H9 (cell line): ENCODE measurements around the gene MAP7D3. TPM values are rescaled to one million over a fixed set of nuclear protein-coding genes. Genes with fewer than 3 reads are reported as not detected.
"Not testable (repeated sequence)": the region's sequence is repeated elsewhere in the genome, so short reads cannot be mapped to it uniquely, and the experiment has no call there.

ENCODE experiments used
- DNase-seq: peaks from one replicate; pipeline ENCODE4 v3.0.0-alpha.2; 2017
- H2AFZ ChIP-seq: one replicate; pipeline ENCODE4 v1.6.1; 2013; ENCODE audit warnings: mild to moderate bottlenecking, low read length, control low read depth, moderate library complexity
- H2AK5ac ChIP-seq: 2 replicates; pipeline ENCODE4 v1.6.1; 2013; ENCODE audit warnings: low read length, control low read depth, mixed read lengths; ENCODE audit not compliant: insufficient read length
- H2BK120ac ChIP-seq: one replicate; pipeline ENCODE4 v1.6.1; 2013; ENCODE audit warnings: low read depth, mild to moderate bottlenecking, low read length, control low read depth, inconsistent platforms; ENCODE audit not compliant: poor library complexity, severe bottlenecking
- H2BK12ac ChIP-seq: 2 replicates; pipeline ENCODE4 v1.6.1; 2013; ENCODE audit warnings: low read length, control low read depth, mixed read lengths, low read depth; ENCODE audit not compliant: insufficient read length
- H2BK15ac ChIP-seq: 2 replicates; pipeline ENCODE4 v1.6.1; 2013; ENCODE audit warnings: low read depth, low read length, control low read depth
- H2BK20ac ChIP-seq: one replicate; pipeline ENCODE4 v1.6.1; 2013; ENCODE audit warnings: low read depth, mild to moderate bottlenecking, low read length, control low read depth, inconsistent platforms; ENCODE audit not compliant: poor library complexity, severe bottlenecking
- H2BK5ac ChIP-seq: 2 replicates; pipeline ENCODE4 v1.6.1; 2013; ENCODE audit warnings: low read length, control low read depth, mixed read lengths; ENCODE audit not compliant: insufficient read length
- H3K14ac ChIP-seq: 2 replicates; pipeline ENCODE4 v1.6.1; 2013; ENCODE audit warnings: low read length, control low read depth; ENCODE audit not compliant: insufficient read depth
- H3K18ac ChIP-seq: 2 replicates; pipeline ENCODE4 v1.6.1; 2013; ENCODE audit warnings: low read depth, mild to moderate bottlenecking, mixed read lengths, low read length, control low read depth; ENCODE audit not compliant: insufficient read length
- H3K23ac ChIP-seq: 2 replicates; pipeline ENCODE4 v1.6.1; 2013; ENCODE audit warnings: low read length, control low read depth, mixed read lengths, low read depth; ENCODE audit not compliant: insufficient read length
- H3K23me2 ChIP-seq: 2 replicates; pipeline ENCODE4 v1.6.1; 2013; ENCODE audit warnings: low read depth, mild to moderate bottlenecking, mixed read lengths, low read length, control low read depth; ENCODE audit not compliant: insufficient read length, poor library complexity, severe bottlenecking
- H3K27ac ChIP-seq: 2 replicates; pipeline ENCODE4 v1.5.1; 2013; ENCODE audit warnings: low read length, control low read depth, mixed read lengths, low read depth; ENCODE audit not compliant: insufficient read length
- H3K27me3 ChIP-seq: 2 replicates; pipeline ENCODE4 v1.6.1; 2013; ENCODE audit warnings: low read length, control low read depth, inconsistent platforms; ENCODE audit not compliant: insufficient read depth
- H3K4ac ChIP-seq: 2 replicates; pipeline ENCODE4 v1.6.1; 2013; ENCODE audit warnings: low read depth, mild to moderate bottlenecking, control low read depth, inconsistent platforms, low read length, moderate library complexity
- H3K4me1 ChIP-seq: 2 replicates; pipeline ENCODE4 v1.6.1; 2013; ENCODE audit warnings: low read length, control low read depth, inconsistent platforms; ENCODE audit not compliant: insufficient read depth
- H3K4me2 ChIP-seq: 2 replicates; pipeline ENCODE4 v1.6.1; 2013; ENCODE audit warnings: low read length, control low read depth, mixed read lengths; ENCODE audit not compliant: insufficient read length, insufficient read depth
- H3K56ac ChIP-seq: 2 replicates; pipeline ENCODE4 v1.6.1; 2013; ENCODE audit warnings: low read depth, mild to moderate bottlenecking, mixed read lengths, low read length, control low read depth; ENCODE audit not compliant: insufficient read length
- H3K79me1 ChIP-seq: 2 replicates; pipeline ENCODE4 v1.6.1; 2013; ENCODE audit warnings: low read depth, mild to moderate bottlenecking, moderate library complexity, low read length, control low read depth, inconsistent platforms; ENCODE audit not compliant: insufficient read depth, poor library complexity, severe bottlenecking
- H3K79me2 ChIP-seq: 2 replicates; pipeline ENCODE4 v1.6.1; 2013; ENCODE audit warnings: low read length, control low read depth, inconsistent platforms; ENCODE audit not compliant: insufficient read depth
- H3K9ac ChIP-seq: 2 replicates; pipeline ENCODE4 v1.6.1; 2013; ENCODE audit warnings: low read length, control low read depth, mixed read lengths; ENCODE audit not compliant: insufficient read length; ENCODE audit errors: extremely low read depth
- H3K9me3 ChIP-seq: one replicate; pipeline ENCODE4 v1.6.1; 2013; ENCODE audit warnings: low read depth, low read length, inconsistent platforms; ENCODE audit not compliant: control insufficient read depth
- H3T11ph ChIP-seq: one replicate; pipeline ENCODE4 v1.6.1; 2013; ENCODE audit warnings: mild to moderate bottlenecking, low read length, control low read depth, inconsistent platforms
- H4K20me1 ChIP-seq: one replicate; pipeline ENCODE4 v1.6.1; 2013; ENCODE audit not compliant: control insufficient read depth, insufficient read length, insufficient read depth
- H4K5ac ChIP-seq: 2 replicates; pipeline ENCODE4 v1.6.1; 2013; ENCODE audit warnings: low read depth, mild to moderate bottlenecking, mixed read lengths, low read length, control low read depth; ENCODE audit not compliant: insufficient read length
- H4K8ac ChIP-seq: replicated peaks from 2 replicates; pipeline ENCODE4 v1.6.1; 2013; ENCODE audit warnings: low read length, control low read depth, mixed read lengths, low read depth; ENCODE audit not compliant: insufficient read length
- H4K91ac ChIP-seq: 2 replicates; pipeline ENCODE4 v1.6.1; 2013; ENCODE audit warnings: low read depth, mild to moderate bottlenecking, moderate library complexity, mixed read lengths, low read length, control low read depth; ENCODE audit not compliant: insufficient read length
- H3K27ac Mint-ChIP-seq, 3 experiments: 2 replicates in 2 of 3; 3 replicates in 1 of 3; pipeline ENCODE4 v1.8.0; 2020 to 2021; ENCODE audit warnings: mixed read lengths in 3 of 3, mild to moderate bottlenecking in 1 of 3, moderate library complexity in 1 of 3
- H3K27me3 Mint-ChIP-seq: 2 replicates; pipeline ENCODE4 v1.8.0; 2021; ENCODE audit warnings: low read depth, mild to moderate bottlenecking, moderate library complexity, mixed read lengths
- H3K36me3 Mint-ChIP-seq, 3 experiments: 2 replicates in 2 of 3; 3 replicates in 1 of 3; pipeline ENCODE4 v1.8.0; 2020 to 2021; ENCODE audit warnings: low read depth in 3 of 3, mixed read lengths in 3 of 3; ENCODE audit not compliant: insufficient read depth in 1 of 3
- H3K4me1 Mint-ChIP-seq, 2 experiments: 2 replicates each; pipeline ENCODE4 v1.8.0; 2020; ENCODE audit warnings: mixed read lengths in 2 of 2
- H3K4me3 Mint-ChIP-seq, 2 experiments: 2 replicates in 1 of 2; 3 replicates in 1 of 2; pipeline ENCODE4 v1.8.0; 2020 to 2021; ENCODE audit warnings: mild to moderate bottlenecking in 2 of 2, mixed read lengths in 2 of 2, moderate library complexity in 1 of 2
- H3K9me3 Mint-ChIP-seq, 2 experiments: 2 replicates in 1 of 2; 3 replicates in 1 of 2; pipeline ENCODE4 v1.8.0; 2020; ENCODE audit warnings: mild to moderate bottlenecking in 2 of 2, mixed read lengths in 2 of 2, moderate library complexity in 1 of 2
- CTCF ChIP-seq: fragments of 200-600 bp; sonication (generic); conservative IDR thresholded peaks from 3 replicates; pipeline ENCODE4 v1.8.0; 2021; ENCODE audit warnings: antibody characterized with exemption, mild to moderate bottlenecking
- WGBS: extraction: QIAGEN DNeasy Blood & Tissue Kit; methylation state at CpG from one replicate; pipeline ENCODE4 v1.1.7; 2013; ENCODE audit warnings: missing lambda C conversion rate, low lambda C conversion rate, mixed read lengths; ENCODE audit not compliant: insufficient read length; ENCODE audit errors: extremely low coverage; 5-methylcytosine and 5-hydroxymethylcytosine counted together
- total RNA-seq: library from RNA; stranded (reverse); gene quantifications from 2 replicates; pipeline ENCODE4 v1.2.1, GENCODE V29; 2021

The MAP7D3 gene
- total RNA-seq, 1 experiment from 2014 or later = 15.2 TPM

DNA sequence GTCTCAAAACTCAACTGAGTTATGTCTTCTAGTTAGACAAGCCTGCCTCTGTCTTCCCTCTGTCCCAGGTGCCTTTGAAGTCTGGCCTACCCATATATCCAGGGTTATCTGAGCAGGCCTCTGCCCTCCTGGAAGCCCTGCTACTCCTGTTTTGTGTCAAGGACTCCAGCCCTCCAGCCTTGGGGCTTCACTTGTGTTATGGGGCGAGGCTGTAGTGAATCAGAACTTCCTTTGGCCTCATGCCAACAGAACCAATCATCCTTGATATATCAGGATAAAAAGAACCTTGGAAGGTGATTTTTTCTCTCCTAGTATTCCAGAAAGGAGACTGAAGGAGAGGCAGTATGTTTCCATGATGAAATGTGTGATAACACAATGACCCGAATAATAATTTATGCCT, 40.6 kb upstream of the MAP7D3 start:
- no peak overlapping the region for H3T11ph ChIP-seq
- no peak overlapping the region for H3K56ac ChIP-seq
- no peak overlapping the region for H2AFZ ChIP-seq
- H2BK15ac ChIP-seq = no peak overlapping the region
- H3K79me2 ChIP-seq = no peaks in the 10 kb centered on the region
- no peaks in the 10 kb centered on the region for H3K4me1 ChIP-seq
- H3K27me3 ChIP-seq = no peaks in the 10 kb centered on the region
- peaks cover 23% of the 10 kb centered on the region for H3K9me3 ChIP-seq
- H3K4ac ChIP-seq = no peak overlapping the region
- no peak overlapping the region for H3K9ac ChIP-seq
- peaks cover 0 to 4% (median 0%) of the 10 kb centered on the region in 3 experiments; a peak in 3 of 7 replicates for H3K36me3 Mint-ChIP-seq
- no peak overlapping the region for H3K27ac ChIP-seq
- no peak overlapping the region for H2BK120ac ChIP-seq
- H3K27ac Mint-ChIP-seq = no peak overlapping the region
- no CpG with 5 or more reads among the region's 2 CpGs for WGBS
- peaks cover 0 to 4% of the 10 kb centered on the region in 2 experiments; a peak in 1 of 4 replicates for H3K4me1 Mint-ChIP-seq
- H2BK12ac ChIP-seq = no peak overlapping the region
- no peak overlapping the region for H2BK5ac ChIP-seq
- H3K23ac ChIP-seq = no peak overlapping the region
- H3K18ac ChIP-seq = no peak overlapping the region
- no peak overlapping the region for H2AK5ac ChIP-seq
- H3K9me3 Mint-ChIP-seq = peaks cover 61 to 72% of the 10 kb centered on the region in 2 experiments
- no peak overlapping the region for H3K14ac ChIP-seq
- no peak for TF ChIP-seq CTCF
- no peaks in the 10 kb centered on the region for H3K23me2 ChIP-seq
- no peak for DNase-seq
- no peaks in the 10 kb centered on the region; the same call in none of the 2 replicates for H3K27me3 Mint-ChIP-seq
- H4K8ac ChIP-seq = no peak overlapping the region
- no peak overlapping the region for H3K4me3 Mint-ChIP-seq
- H2BK20ac ChIP-seq = no peak overlapping the region
- no peak overlapping the region for H4K5ac ChIP-seq
- no peak overlapping the region for H4K91ac ChIP-seq
- no peak overlapping the region for H3K4me2 ChIP-seq
- H3K79me1 ChIP-seq = no peaks in the 10 kb centered on the region
- H4K20me1 ChIP-seq = no peaks in the 10 kb centered on the region

DNA sequence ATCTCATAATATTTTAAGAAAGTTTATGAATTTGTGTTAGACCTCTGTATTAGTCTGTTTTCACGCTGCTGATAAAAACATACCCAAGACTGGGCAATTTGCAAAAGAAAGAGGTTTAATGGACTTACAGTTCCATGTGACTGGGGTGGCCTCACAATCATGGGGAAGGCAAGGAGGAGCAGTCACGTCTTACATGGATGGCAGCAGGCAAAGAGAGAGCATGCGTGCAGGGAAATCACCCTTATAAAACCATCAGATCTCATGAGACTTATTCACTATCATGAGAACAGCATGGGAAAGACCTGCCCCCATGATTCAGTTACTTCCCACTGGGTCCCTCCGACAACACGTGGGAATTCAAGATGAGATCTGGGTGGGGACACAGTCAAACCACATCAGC, 35.2 kb upstream of the MAP7D3 start:
- H3K27me3 ChIP-seq, H3K4ac ChIP-seq, H3K9ac ChIP-seq, H2BK12ac ChIP-seq, H3K23ac ChIP-seq, H3K27me3 Mint-ChIP-seq, H2BK120ac ChIP-seq, H3K14ac ChIP-seq, H3K79me2 ChIP-seq, H3K79me1 ChIP-seq, H3K23me2 ChIP-seq, H3K4me1 Mint-ChIP-seq, H2AFZ ChIP-seq, H2AK5ac ChIP-seq, H2BK15ac ChIP-seq, H2BK5ac ChIP-seq, DNase-seq, H3K4me1 ChIP-seq, H4K5ac ChIP-seq, H3K27ac Mint-ChIP-seq, H4K91ac ChIP-seq, H3K4me3 Mint-ChIP-seq, H3K36me3 Mint-ChIP-seq, H3T11ph ChIP-seq, H3K18ac ChIP-seq, H3K56ac ChIP-seq, H4K20me1 ChIP-seq, H4K8ac ChIP-seq, H3K27ac ChIP-seq, H2BK20ac ChIP-seq, H3K4me2 ChIP-seq: not testable (repeated sequence)
- H3K9me3 Mint-ChIP-seq = peaks cover 58 to 68% of the 10 kb centered on the region in 2 experiments
- H3K9me3 ChIP-seq = peaks cover 34% of the 10 kb centered on the region
- no CpG with 5 or more reads among the region's 5 CpGs for WGBS
